C4-2B (cell line): ENCODE data around the gene TSPAN9.
"Not testable (repeated sequence)": the region's sequence is repeated elsewhere in the genome, so short reads cannot be mapped to it uniquely, and the experiment has no call there.

Experiments used
- CTCF ChIP-seq: fragments of 450-650 bp; conservative IDR thresholded peaks from 2 replicates; pipeline ENCODE4 v1.5.1; 2017; ENCODE audit warnings: mild to moderate bottlenecking
- ZFX ChIP-seq: fragments of 450-650 bp; IDR thresholded peaks from 2 replicates; pipeline ENCODE4 v1.6.1; 2017

GRCh38 chr12:3065846-3066245 lies 11.3 kb upstream of the TSPAN9 start:
- not testable (repeated sequence) for TF ChIP-seq CTCF, ZFX
